Activated naive CD4-positive, alpha-beta T cell treated with anti-CD3 and anti-CD28 coated beads, Interleukin-2, amount 50 U/mL, for 24 hours (primary cell): ENCODE measurements around the gene EHD4.

Experiments used
- H3K27ac Mint-ChIP-seq: one replicate; pipeline ENCODE4 v1.8.0; 2021; ENCODE audit warnings: mild to moderate bottlenecking, mixed read lengths
- H3K27me3 Mint-ChIP-seq: one replicate; pipeline ENCODE4 v1.8.0; 2021; ENCODE audit warnings: mixed read lengths
- H3K36me3 Mint-ChIP-seq: one replicate; pipeline ENCODE4 v1.8.0; 2021; ENCODE audit warnings: mixed read lengths
- H3K4me1 Mint-ChIP-seq: one replicate; pipeline ENCODE4 v1.8.0; 2021; ENCODE audit warnings: mixed read lengths
- H3K4me3 Mint-ChIP-seq: one replicate; pipeline ENCODE4 v1.8.0; 2021; ENCODE audit warnings: mild to moderate bottlenecking, mixed read lengths
- H3K9me3 Mint-ChIP-seq: one replicate; pipeline ENCODE4 v1.8.0; 2021; ENCODE audit warnings: mixed read lengths

EHD4 gene

DNA sequence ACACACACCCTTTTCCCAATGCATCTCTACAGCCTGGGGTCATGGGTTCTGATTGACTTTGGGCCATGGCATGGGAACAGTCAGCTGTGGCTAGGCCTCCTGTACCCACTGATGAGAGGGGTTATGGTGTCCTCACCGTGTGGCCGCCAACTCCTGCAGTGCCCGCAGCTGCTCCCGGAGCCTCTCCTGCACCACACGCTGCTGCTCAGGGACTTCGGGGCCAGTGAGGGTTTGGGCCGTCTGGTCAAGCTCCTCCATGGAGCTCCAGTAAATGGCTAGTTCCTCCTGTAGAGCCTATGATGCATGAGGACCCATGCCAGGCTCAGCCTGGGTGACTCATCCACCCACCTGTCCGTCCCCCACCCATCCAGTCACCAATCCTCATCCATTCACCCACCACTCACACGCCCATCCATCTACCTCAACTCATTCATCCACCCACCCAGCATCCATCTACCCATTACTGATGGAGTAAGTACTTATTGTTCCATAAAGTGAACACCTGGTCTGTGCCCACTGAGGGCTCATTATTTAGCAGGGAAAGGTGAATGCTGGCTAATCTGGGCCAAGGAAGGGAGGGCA is 100.1 kb downstream of the EHD4 start:
- H3K9me3 Mint-ChIP-seq: no peaks in the 10 kb centered on the region
- H3K27me3 Mint-ChIP-seq: no peaks in the 10 kb centered on the region
- no peak overlapping the region for H3K4me3 Mint-ChIP-seq
- no peak overlapping the region for H3K27ac Mint-ChIP-seq
- no peaks in the 10 kb centered on the region for H3K36me3 Mint-ChIP-seq
- H3K4me1 Mint-ChIP-seq: peaks cover 9% of the 10 kb centered on the region

DNA sequence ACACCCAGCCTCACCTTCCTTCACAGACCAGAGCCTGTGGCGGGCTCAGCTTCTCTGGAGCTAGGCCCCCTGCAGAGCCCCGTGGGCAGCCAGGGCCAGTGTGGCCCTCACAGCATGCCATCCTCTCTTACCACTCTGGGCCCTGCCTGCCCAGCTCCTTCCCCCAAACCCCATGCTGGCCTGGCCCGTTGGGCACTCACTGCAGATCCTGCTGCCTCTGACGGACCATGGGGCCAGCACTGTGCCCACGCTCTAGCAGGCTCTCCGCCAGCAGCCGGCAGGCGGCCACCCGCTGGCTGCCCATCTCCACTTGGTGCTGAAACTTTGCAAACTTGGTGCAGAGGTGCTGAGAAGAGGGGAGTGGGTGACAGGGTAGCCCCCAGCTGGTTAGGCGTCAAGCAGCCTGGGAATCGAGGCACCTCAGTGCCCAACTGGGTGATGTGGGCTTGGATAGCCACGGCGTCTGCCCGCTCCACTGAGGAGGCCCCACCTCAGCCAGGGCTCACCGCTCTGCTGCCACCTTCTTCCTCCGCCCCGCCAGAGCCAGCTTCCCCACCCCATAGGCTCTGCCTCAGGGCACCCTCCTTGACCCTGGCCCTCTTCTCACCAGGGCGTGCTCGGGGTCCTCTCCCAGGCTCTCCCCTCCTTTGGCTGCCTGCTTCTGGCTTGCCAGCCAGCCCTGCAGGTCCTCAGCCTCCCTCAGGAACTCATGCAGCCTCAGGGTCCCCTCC is 101.0 kb downstream of the EHD4 start:
- Mint-ChIP-seq H3K4me1 (peaks cover 9% of the 10 kb centered on the region), H3K4me3 (no peak overlapping the region), H3K36me3 (no peaks in the 10 kb centered on the region), H3K27ac (no peak overlapping the region), H3K9me3 (no peaks in the 10 kb centered on the region), H3K27me3 (no peaks in the 10 kb centered on the region)

DNA sequence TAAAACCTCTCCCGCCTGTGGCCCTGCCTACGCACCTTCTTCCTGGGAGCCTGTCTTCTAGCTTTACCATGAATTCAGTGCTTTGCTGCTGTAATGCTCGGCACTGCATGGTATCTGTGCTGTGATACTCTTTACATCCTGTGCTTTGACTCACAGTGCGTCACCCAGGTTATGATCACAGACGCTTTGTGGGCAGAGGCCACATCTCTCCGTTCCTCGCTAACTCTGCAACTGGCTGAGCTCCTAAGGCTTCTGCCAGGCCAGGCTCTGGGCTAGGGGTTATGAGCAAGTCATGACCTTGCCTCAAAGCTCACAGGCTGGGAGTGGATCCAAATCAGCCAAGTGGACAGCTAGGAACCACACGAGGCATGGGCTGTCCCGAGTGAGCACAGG is 101.7 kb downstream of the EHD4 start:
- no peaks in the 10 kb centered on the region for H3K9me3 Mint-ChIP-seq
- H3K36me3 Mint-ChIP-seq: no peaks in the 10 kb centered on the region
- peaks cover 9% of the 10 kb centered on the region for H3K4me1 Mint-ChIP-seq
- H3K27ac Mint-ChIP-seq: no peak overlapping the region
- peak overlapping the region; percentile 38 for H3K4me3 Mint-ChIP-seq
- H3K27me3 Mint-ChIP-seq: no peaks in the 10 kb centered on the region

DNA sequence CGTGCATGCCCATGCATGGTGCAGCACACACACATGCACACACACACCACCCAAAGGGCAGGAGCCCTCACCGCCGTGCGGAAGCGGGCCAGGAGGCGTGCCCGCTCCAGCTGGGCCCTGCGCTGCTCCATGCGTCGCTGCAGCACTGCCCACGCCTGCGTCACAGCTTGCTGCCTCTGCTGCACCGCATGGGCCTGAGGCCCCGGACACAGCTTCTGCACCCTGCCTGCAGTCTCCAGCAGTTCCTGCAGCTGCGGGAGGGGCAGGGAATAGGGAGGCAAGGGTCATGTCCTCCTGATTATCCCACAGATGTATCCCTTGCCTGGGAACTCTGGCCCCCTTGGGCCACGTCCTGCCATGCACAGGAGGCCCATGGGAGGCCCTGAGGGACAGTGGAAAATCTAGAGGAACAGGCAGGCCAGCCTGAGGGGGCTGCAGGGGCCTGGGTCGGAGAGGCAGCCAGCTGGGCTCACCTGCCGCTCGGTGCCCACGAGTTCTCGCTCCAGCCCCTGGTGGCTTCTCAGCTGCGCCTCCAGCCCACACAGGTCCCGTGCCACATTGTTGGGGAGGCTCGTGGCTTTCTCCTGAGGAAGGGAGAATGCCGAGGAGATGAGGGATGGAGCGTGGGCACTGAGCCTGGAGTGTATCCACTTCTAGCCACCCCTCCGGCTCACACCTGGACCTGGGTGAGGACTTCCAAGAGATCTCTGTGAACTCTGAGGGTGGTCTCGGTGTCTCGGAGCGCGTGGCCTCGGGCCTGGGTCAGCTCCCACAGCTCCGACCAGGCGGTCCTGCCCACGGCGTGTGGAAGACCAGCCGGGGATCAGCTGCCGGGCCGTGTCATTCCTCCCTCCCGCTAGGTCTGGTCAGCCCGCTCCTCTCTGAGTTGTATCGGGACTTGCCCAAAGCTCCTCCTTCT is 102.3 kb downstream of the EHD4 start:
- Mint-ChIP-seq H3K4me3 (peak overlapping the region; percentile 38), H3K27ac (no peak overlapping the region)

DNA sequence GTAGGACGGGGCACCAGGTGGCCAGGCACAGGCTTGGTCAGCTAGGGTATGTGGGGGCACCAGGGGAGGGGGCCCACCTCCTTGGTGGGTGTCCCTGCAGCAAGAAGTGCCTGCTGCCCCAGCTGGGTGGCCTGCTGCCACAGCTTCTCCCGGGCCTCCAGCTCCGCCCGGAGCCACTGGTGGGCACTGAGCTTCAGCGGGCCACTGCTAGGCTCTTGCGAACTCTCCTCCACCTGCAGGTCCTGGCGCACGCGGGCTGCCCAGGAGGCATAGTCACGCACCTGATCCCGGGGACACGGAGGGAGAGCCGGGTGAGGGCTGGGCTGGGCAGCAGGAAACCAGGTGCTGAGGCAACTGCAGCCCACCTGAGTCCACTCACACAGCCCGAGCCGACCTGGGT is 104.0 kb downstream of the EHD4 start:
- H3K9me3 Mint-ChIP-seq: no peaks in the 10 kb centered on the region
- no peak overlapping the region for H3K27ac Mint-ChIP-seq
- no peaks in the 10 kb centered on the region for H3K36me3 Mint-ChIP-seq
- H3K27me3 Mint-ChIP-seq: no peaks in the 10 kb centered on the region
- H3K4me1 Mint-ChIP-seq: peaks cover 9% of the 10 kb centered on the region
- no peak overlapping the region for H3K4me3 Mint-ChIP-seq

More for the DNA sequence above, 102.3 kb downstream of the EHD4 start:
- Mint-ChIP-seq H3K27me3 (no peaks in the 10 kb centered on the region), H3K4me1 (peaks cover 9% of the 10 kb centered on the region), H3K9me3 (no peaks in the 10 kb centered on the region), H3K36me3 (no peaks in the 10 kb centered on the region)

DNA sequence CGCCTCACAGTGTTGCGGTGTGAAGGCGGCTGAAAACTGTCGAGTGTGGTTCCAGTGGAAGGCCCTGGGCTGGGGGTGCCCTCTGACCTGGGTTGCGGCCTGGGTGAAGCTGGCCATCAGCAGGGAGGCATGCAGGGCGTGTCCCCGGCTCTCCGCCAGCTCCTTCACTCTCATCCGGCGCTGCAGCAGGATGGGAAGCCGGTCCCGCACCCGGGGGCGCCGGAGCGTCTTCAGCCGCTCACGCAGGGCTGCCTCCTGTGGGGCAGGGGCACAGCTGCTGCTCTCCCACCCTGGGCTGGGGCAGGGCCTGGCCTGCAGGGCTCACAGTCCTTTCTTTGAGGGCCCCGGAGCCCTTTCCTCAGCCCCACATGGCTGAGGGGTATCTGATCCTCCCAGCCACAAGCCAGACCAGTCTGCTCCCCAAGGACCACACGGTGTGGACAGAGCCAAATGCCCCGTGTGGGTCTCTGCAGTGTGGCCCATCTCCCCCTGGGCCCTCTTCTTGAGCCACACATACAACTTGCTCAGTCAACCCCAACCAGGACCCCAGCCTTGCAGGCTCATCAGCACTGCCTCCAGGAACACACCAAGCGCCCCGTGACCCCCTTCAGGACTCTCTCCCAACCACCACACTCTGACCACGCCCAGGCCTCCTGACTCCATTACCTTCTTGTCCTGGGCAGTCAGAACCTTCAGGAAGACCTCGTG is 105.3 kb downstream of the EHD4 start:
- Mint-ChIP-seq H3K36me3 (no peaks in the 10 kb centered on the region), H3K27ac (no peak overlapping the region), H3K4me1 (peaks cover 9% of the 10 kb centered on the region), H3K27me3 (no peaks in the 10 kb centered on the region), H3K9me3 (no peaks in the 10 kb centered on the region), H3K4me3 (no peak overlapping the region)

DNA sequence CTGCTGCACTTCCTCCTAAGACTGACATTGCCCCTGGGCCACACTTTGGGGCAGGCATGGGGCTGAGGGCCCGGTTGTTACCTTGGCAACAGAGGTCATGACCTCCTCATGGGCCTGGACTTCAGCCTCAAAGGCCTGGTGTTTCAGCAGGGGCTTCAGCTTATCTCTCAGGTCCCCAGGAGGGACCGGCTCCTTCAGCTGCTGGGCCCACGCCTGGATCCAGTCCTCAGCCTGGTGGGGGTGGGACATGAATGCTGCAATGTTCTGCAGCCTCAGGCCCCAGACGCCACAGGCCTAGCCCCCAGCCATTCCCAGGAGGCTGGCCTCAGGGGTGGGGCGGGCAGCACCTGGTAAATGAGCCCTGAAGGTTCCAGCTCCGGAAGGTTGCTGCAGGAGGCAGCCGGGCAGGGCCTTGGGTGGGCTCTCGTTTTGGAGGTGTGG is 106.1 kb downstream of the EHD4 start:
- H3K4me3 Mint-ChIP-seq: no peak overlapping the region

DNA sequence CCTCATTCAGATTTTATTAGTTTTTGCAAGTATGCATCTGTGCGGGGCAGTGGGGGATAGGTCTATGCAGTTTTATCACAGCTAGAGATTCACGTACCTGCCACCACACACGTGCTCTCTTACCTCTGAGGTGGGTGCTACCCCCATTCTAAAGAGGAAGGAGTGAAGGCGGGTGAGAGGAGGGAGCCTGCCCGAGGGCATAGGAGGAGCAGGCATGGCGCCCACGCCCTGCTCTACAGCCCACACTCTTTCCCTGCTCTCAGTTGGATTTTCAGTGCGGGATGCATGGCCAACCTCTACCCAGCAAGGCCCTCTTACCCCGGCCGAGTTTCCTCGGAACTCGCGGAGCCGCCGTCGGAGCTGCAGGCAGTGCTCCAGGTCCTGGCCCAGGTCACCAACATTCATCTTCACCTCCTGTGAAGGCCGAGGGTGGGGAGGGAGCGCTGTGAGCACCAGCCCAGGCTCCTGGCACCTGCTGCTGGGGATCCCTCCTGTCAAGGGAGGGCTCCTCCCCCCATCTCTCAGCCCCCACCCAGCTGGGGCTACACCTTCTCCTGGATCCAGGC is 106.8 kb downstream of the EHD4 start:
- H3K4me3 Mint-ChIP-seq: no peak overlapping the region
- no peaks in the 10 kb centered on the region for H3K27me3 Mint-ChIP-seq
- no peaks in the 10 kb centered on the region for H3K9me3 Mint-ChIP-seq
- no peaks in the 10 kb centered on the region for H3K36me3 Mint-ChIP-seq
- H3K27ac Mint-ChIP-seq: no peak overlapping the region
- H3K4me1 Mint-ChIP-seq: peaks cover 2% of the 10 kb centered on the region

More for the DNA sequence above, 106.1 kb downstream of the EHD4 start:
- no peaks in the 10 kb centered on the region for H3K36me3 Mint-ChIP-seq
- H3K27me3 Mint-ChIP-seq: no peaks in the 10 kb centered on the region
- no peak overlapping the region for H3K27ac Mint-ChIP-seq
- no peaks in the 10 kb centered on the region for H3K9me3 Mint-ChIP-seq
- peaks cover 9% of the 10 kb centered on the region for H3K4me1 Mint-ChIP-seq

DNA sequence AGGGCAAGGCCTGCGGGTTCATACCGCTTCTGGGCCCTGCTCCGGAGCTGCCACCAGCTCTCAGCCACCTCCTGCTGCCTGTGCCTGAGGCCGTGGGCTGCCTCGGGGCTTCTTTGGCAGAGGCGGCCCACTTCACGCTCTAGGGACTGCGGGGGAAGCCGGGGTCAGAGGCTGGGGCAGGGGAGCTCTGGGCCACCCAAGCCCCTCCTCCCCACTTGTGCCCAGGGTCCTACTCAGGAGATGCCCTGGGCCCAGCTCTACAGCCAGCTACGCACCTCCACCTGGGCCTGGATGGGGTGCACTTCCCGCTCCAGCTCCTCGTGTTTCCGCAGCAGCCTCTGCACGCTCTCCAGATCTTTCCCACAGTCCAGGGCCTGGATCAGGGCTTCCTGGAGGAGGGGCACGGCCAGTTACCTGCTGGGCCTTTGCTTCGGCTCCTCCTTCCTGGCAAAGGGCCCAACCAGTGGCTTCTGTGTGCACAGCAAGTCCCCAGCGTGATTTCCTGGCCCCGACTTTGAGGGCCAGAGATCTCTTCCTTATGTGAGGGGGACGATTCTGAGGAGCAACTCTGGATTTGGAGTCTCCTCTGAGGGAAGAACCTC is 109.7 kb downstream of the EHD4 start:
- Mint-ChIP-seq H3K27me3 (no peaks in the 10 kb centered on the region), H3K36me3 (no peaks in the 10 kb centered on the region), H3K4me1 (peaks cover 4% of the 10 kb centered on the region), H3K27ac (no peak overlapping the region), H3K4me3 (no peak overlapping the region), H3K9me3 (no peaks in the 10 kb centered on the region)

DNA sequence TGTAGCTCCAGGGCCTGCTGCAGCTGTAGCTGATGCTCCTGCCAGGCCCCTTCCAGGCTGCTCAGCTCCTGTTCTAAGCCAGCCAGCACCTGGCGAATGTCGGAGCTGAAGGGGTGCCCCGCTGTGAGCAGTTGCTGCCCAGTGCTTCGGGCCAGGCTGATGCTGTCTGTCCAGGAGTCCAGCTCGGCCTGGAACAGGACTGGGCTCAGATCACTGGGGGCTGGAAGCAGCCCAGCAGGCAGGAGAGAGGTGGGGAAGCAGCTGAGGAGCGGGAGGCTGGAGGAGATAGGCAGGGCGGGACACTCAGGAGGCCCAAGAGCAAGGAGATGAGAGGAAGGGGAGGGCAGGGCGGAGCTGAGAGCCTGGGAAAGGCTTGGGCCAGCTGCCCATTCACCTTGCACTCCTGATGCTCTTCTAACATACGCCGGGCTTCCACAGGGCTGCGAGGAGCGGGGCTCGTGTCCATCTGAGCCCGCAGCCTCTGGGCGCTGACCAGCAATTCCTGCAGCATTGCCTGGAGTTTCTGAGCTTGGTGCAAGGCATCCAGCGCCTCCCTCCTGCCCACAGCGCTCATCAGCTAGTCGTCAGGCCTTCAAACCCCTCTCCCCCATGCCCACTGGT is 110.5 kb downstream of the EHD4 start:
- no peaks in the 10 kb centered on the region for H3K27me3 Mint-ChIP-seq
- H3K9me3 Mint-ChIP-seq: no peaks in the 10 kb centered on the region
- H3K36me3 Mint-ChIP-seq: no peaks in the 10 kb centered on the region
- peaks cover 4% of the 10 kb centered on the region for H3K4me1 Mint-ChIP-seq
- no peak overlapping the region for H3K4me3 Mint-ChIP-seq
- H3K27ac Mint-ChIP-seq: no peak overlapping the region

DNA sequence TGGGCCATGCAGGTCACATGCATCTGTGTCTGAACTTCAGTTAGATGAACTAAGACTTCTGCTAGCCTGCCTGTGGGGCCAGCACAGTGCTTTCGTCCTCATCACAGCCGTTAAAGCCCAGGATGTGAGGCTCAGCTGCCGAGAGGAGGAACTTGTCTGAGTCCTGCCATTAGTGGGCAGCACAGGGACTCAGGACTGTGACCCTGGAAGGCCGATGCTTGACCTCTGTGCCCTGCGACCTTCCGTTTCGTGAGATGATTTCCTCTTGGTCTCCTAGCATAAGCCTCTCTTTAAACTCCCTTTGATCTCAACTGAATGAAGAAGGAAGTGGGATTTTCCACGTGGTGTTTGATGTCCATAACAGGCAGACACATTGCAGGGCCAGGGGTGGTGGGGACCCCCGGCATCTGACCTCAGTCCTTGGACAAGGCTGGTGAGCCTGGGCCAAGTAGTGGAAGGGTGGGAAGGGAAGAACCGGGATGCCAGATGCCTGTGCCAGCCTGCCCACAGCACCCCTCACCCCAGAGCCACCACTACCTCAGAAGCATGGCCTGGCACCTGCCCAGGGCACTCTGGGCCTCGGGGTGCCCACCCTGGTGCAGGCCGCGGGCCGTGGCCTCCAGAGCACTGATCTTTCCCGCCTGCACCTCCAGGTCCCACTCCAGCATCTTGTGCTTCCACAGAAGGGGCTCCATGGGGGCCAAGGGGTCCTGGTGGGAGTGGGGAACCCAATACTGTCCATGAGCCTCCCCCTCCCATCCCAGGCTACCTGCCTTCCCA is 112.1 kb downstream of the EHD4 start:
- Mint-ChIP-seq H3K4me1 (peaks cover 4% of the 10 kb centered on the region), H3K9me3 (no peaks in the 10 kb centered on the region), H3K27me3 (no peaks in the 10 kb centered on the region), H3K27ac (no peak overlapping the region), H3K36me3 (no peaks in the 10 kb centered on the region), H3K4me3 (no peak overlapping the region)

DNA sequence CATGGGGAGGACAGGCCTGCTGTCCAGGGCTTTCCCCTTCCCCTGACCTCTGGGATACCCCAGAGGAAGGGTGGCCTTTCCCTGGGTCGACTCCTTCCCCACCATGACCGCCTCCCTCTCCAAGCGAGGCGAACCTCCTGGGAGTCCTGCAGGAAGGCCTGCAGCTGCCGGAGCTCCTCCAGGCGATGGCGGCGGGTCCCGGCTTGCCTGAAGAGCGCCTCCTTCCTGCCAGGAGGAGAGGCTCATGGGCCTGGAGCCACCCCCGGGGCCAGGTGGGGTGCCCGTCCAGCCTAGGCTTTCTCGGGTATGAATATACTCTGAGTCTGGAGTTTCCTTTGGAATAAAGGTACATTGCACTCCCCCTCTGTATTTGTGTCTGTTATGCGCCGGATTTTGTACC is 113.6 kb downstream of the EHD4 start:
- Mint-ChIP-seq H3K9me3 (no peaks in the 10 kb centered on the region), H3K4me3 (no peak overlapping the region), H3K4me1 (peaks cover 4% of the 10 kb centered on the region), H3K36me3 (no peaks in the 10 kb centered on the region), H3K27ac (no peak overlapping the region), H3K27me3 (no peaks in the 10 kb centered on the region)

DNA sequence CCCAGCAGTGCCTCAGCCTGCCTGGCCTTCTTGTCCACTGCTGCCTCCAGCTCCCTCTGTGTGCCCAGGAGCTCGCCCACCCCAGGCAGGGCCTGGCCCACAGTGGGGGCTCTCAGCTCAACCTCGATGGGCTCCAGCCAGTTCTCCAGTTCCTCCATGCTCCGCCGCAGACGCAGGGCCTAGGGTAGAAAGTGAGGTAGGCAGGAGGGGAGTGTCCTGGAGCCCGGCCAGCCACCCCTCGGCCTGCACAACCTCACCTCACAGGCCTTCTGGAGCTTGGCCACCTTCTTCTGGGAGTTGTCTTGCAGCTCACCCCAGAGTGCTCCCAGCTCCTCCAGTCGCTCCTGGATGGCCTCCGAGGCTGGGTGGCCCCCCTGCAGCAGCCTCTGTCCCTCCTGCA is 115.0 kb downstream of the EHD4 start:
- H3K4me1 Mint-ChIP-seq: peaks cover 4% of the 10 kb centered on the region
- H3K27me3 Mint-ChIP-seq: no peaks in the 10 kb centered on the region
- H3K9me3 Mint-ChIP-seq: no peaks in the 10 kb centered on the region

DNA sequence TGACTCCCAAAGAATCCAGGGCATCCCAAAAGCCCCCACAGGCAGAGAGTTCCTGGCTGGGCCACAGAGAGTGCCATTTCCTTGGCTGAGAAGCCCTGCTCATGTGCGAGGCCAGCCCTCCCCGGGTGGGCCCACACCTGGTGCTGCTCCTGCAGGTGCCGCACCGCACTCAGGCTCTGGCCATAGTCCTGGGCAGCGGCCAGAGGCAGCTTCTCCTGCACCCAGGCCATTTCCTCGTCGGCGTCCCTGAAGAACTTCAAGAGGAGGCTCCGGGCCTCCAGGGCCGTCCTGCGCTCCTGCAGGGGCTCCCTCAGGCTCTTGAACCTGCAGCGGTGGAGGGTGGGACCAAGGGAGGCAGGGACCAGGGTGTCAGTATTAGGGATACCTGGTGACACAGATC is 115.6 kb downstream of the EHD4 start:
- no peaks in the 10 kb centered on the region for H3K36me3 Mint-ChIP-seq
- no peaks in the 10 kb centered on the region for H3K27me3 Mint-ChIP-seq
- H3K9me3 Mint-ChIP-seq: no peaks in the 10 kb centered on the region
- H3K4me1 Mint-ChIP-seq: peaks cover 4% of the 10 kb centered on the region
- no peak overlapping the region for H3K27ac Mint-ChIP-seq
- H3K4me3 Mint-ChIP-seq: no peak overlapping the region

More for the DNA sequence above, 115.0 kb downstream of the EHD4 start:
- Mint-ChIP-seq H3K27ac (no peak overlapping the region), H3K36me3 (no peaks in the 10 kb centered on the region), H3K4me3 (no peak overlapping the region)
